D721Med (cell line): ENCODE results near the gene MEGF10.

Source experiments
- DNase-seq: peaks from one replicate; pipeline ENCODE4 v3.0.0; 2011; ENCODE audit warnings: low spot score; ENCODE audit not compliant: insufficient read length
- FAIRE-seq: peaks from 2 replicates; lab custom pipeline; 2011; peaks lifted over from hg19 to GRCh38; lab: Jason Lieb, UNC
- TF ChIP-seq, protein P1 (sequence below): IDR thresholded peaks from 2 replicates; pipeline ENCODE4 v1.5.1; 2012; ENCODE audit warnings: mild to moderate bottlenecking, control low read depth; ENCODE audit not compliant: insufficient read depth; ENCODE audit errors: missing control alignments

The MEGF10 gene

DNA sequence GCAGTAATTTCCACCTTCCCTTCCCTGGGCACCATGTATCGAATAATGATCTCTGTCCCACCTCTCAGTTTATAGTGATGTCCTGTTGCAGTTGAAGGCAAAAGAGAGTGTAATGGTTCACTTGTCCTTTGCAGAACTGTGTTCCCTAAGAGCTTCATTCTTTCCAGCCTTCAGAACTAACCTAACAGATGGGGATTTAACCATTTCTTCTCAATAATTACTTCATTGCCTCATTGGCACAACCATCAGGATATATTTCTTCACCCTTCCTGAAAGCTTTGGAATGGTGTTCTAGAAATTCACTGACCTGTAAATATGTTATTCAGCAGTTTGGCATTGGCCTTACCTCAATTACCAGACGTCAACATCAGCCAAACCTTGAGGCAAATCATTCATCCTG lies 142.9 kb downstream of the MEGF10 start:
- FAIRE-seq (no peak), DNase-seq (no peak)
- TF ChIP-seq, protein P1, sequence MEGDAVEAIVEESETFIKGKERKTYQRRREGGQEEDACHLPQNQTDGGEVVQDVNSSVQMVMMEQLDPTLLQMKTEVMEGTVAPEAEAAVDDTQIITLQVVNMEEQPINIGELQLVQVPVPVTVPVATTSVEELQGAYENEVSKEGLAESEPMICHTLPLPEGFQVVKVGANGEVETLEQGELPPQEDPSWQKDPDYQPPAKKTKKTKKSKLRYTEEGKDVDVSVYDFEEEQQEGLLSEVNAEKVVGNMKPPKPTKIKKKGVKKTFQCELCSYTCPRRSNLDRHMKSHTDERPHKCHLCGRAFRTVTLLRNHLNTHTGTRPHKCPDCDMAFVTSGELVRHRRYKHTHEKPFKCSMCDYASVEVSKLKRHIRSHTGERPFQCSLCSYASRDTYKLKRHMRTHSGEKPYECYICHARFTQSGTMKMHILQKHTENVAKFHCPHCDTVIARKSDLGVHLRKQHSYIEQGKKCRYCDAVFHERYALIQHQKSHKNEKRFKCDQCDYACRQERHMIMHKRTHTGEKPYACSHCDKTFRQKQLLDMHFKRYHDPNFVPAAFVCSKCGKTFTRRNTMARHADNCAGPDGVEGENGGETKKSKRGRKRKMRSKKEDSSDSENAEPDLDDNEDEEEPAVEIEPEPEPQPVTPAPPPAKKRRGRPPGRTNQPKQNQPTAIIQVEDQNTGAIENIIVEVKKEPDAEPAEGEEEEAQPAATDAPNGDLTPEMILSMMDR = no peak

- FAIRE-seq = no peak
- DNase-seq = no peak
- TF ChIP-seq, protein P1 = no peak
Observed at GRCh38 chr5:127434588-127434987, 144.0 kb downstream of the MEGF10 start.

DNA sequence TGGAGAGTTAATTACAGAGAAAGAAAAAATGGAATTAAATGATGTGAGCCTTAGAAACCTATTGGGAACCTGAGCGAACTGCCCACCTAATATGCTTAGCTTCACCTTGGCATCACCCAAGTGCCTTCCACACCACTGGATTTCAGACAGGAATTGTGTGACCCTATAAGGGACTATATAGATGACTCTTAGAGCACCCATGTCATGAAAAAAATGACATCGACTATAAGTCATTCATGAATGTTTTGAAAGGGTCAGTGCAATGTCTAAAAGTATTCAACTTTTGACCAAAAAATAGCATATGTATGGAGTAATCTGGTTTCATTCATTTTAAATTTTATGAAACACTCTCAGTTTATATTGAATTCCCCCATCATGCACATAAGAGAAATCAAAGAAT lies 145.2 kb downstream of the MEGF10 start:
- TF ChIP-seq, protein P1 = no peak
- no peak for FAIRE-seq

GRCh38 chr5:127439644-127440043 lies 149.0 kb downstream of the MEGF10 start:
- TF ChIP-seq, protein P1 = no peak
- DNase-seq = no peak
- FAIRE-seq = no peak

More for the DNA sequence above, 145.2 kb downstream of the MEGF10 start:
- no peak for DNase-seq

DNA sequence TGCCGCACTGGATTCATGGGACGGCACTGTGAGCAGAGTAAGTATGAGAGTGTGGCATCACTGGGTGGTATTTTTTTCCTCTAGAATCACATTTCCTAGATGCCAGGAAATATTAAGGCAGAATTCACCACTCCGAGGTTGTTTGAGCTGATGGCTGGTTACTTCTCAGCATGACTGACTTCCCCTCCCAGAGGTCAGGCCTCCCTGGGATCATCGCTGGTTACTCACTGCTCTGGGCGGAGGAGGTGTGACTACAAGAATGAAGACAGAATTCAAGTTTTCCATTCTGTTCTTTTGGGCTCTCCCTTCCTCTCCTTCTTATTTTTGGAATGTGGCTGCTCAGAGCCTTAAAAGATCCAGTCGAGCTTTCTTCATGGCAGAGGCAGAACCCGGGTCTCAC lies 150.2 kb downstream of the MEGF10 start:
- no peak for DNase-seq
- FAIRE-seq = no peak
- TF ChIP-seq, protein P1 = no peak

GRCh38 chr5:127441799-127442484 lies 151.3 kb downstream of the MEGF10 start:
- TF ChIP-seq, protein P1 = peak; percentile 22
- no peak for FAIRE-seq
- no peak for DNase-seq

GRCh38 chr5:127444171-127444570 lies 153.6 kb downstream of the MEGF10 start:
- TF ChIP-seq, protein P1 = no peak
- FAIRE-seq = peak; percentile 21
- no peak for DNase-seq
